GM12878 (cell line): ENCODE data around the gene DAPK2. TPM values are rescaled to one million over a fixed set of nuclear protein-coding genes. Genes with fewer than 3 reads are reported as not detected.

Experiments used
- ATAC-seq: fragments of 200-7000 bp; cut with Tn5 transposase; 3 replicates; pipeline ENCODE4 v1.9.1; 2020; ENCODE audit warnings: mild to moderate bottlenecking, moderate library complexity
- BruUV-seq: library from RNA; stranded (reverse); fragments of 400-500 nt; replicated peaks from 2 replicates; lab custom pipeline; 2021; lab: Mats Ljungman, UMichigan
- CTCF ChIA-PET: fragments of 300-600 bp; sonication (Branson Sonifier 250); formaldehyde crosslinking; extraction: SDS; loops from one replicate; lab custom pipeline; 2021; ENCODE audit warnings: inconsistent platforms; lab: Yijun Ruan, JAX
- POLR2A ChIA-PET: fragments of 350-600 bp; formaldehyde crosslinking; extraction: SDS; loops from one replicate; lab custom pipeline; 2021; ENCODE audit warnings: inconsistent platforms; lab: Charles Lee
- RAD21 ChIA-PET: fragments of 300-600 bp; sonication (Branson Sonifier 250); formaldehyde crosslinking; loops from one replicate; lab custom pipeline; 2023; ENCODE audit warnings: antibody characterized with exemption; ENCODE audit not compliant: unreplicated experiment; lab: Charles Lee
- SMC1A ChIA-PET: fragments of 300-600 bp; sonication (Branson Sonifier 250); formaldehyde crosslinking; loops from one replicate; lab custom pipeline; 2023; ENCODE audit not compliant: unreplicated experiment, uncharacterized antibody; lab: Charles Lee
- DNase-seq: peaks from one replicate; pipeline ENCODE4 v3.0.0-alpha.2; 2011; ENCODE audit warnings: low read depth, low spot score
- FAIRE-seq: peaks from 3 replicates; lab custom pipeline; 2011; peaks lifted over from hg19 to GRCh38; lab: Jason Lieb, UNC
- H2AFZ ChIP-seq: 2 replicates; pipeline ENCODE4 v1.6.0; 2011; ENCODE audit warnings: low read depth, low read length, control low read depth; ENCODE audit not compliant: control insufficient read depth
- H3K27ac ChIP-seq: 2 replicates; pipeline ENCODE4 v1.5.1; 2011; ENCODE audit warnings: control low read depth; ENCODE audit not compliant: control insufficient read depth, insufficient read depth
- H3K27me3 ChIP-seq, 2 experiments: replicated peaks in 1 of 2; 2 replicates each; pipeline versions ENCODE4 v1.6.0 to v1.6.1; 2011; ENCODE audit warnings: low read length in 1 of 2; ENCODE audit not compliant: control insufficient read depth in 2 of 2, insufficient read depth in 2 of 2
- H3K36me3 ChIP-seq, 2 experiments: 2 replicates each; pipeline ENCODE4 v1.5.1; 2011; ENCODE audit warnings: low read length in 1 of 2; ENCODE audit not compliant: control insufficient read depth in 2 of 2, insufficient read depth in 2 of 2
- H3K4me1 ChIP-seq: 2 replicates; pipeline ENCODE4 v1.6.1; 2011; ENCODE audit warnings: mild to moderate bottlenecking, low read length, moderate library complexity, mixed read lengths; ENCODE audit not compliant: control insufficient read depth, insufficient read depth
- H3K4me2 ChIP-seq: 2 replicates; pipeline ENCODE4 v1.6.0; 2011; ENCODE audit warnings: control low read depth; ENCODE audit not compliant: control insufficient read depth, insufficient read depth
- H3K4me3 ChIP-seq: fragments of 200-600 bp; sonication (generic); 2 replicates; pipeline ENCODE4 v1.5.1; 2016
- H3K79me2 ChIP-seq: 2 replicates; pipeline ENCODE4 v1.6.0; 2011; ENCODE audit warnings: low read length; ENCODE audit not compliant: control insufficient read depth, insufficient read depth
- H3K9ac ChIP-seq: 2 replicates; pipeline ENCODE4 v1.8.0; 2011; ENCODE audit warnings: low read length, control low read depth, mixed read lengths; ENCODE audit not compliant: control insufficient read depth, insufficient read depth
- H3K9me3 ChIP-seq: replicated peaks from 3 replicates; pipeline ENCODE4 v1.5.1; 2011; ENCODE audit warnings: mild to moderate bottlenecking, low read length; ENCODE audit not compliant: control insufficient read depth, insufficient read depth
- H4K20me1 ChIP-seq: 2 replicates; pipeline ENCODE4 v1.6.0; 2011; ENCODE audit not compliant: control insufficient read depth, insufficient read depth
- ATF7 ChIP-seq: fragments of 450-650 bp; IDR thresholded peaks from 2 replicates; pipeline ENCODE4 v1.6.1; 2016; ENCODE audit warnings: low read depth, mild to moderate bottlenecking
- BCL11A ChIP-seq: IDR thresholded peaks from 2 replicates; pipeline ENCODE4 v1.6.1; 2011; ENCODE audit warnings: low read depth, low read length
- EP300 ChIP-seq, 2 experiments: fragments of 150-350 bp in 1 of 2; IDR thresholded peaks; 2 replicates each; pipeline ENCODE4 v1.6.1; 2011 to 2012; ENCODE audit warnings: low read depth in 2 of 2, low read length in 2 of 2, borderline replicate concordance in 1 of 2, improper control_type of control experiment in 1 of 2, inconsistent platforms in 1 of 2; ENCODE audit not compliant: control insufficient read depth in 1 of 2
- NR2F1 ChIP-seq: fragments of 450-650 bp; conservative IDR thresholded peaks from 2 replicates; pipeline ENCODE4 v1.6.1; 2017; ENCODE audit warnings: mild to moderate bottlenecking
- WGBS: methylation state at CpG from one replicate; pipeline ENCODE4 v1.1.6; 2016; ENCODE audit warnings: low lambda C conversion rate; ENCODE audit not compliant: insufficient replicate concordance, insufficient coverage; ENCODE audit errors: missing lambda C conversion rate; 5-methylcytosine and 5-hydroxymethylcytosine counted together
- in situ Hi-C: fragments of 300-500 bp; cut with MboI; formaldehyde crosslinking; loops from 9 replicates; pipeline ENCODE4 v1.14.3; 2018; ENCODE audit warnings: mixed read lengths
- intact Hi-C: fragments of 100-400 bp; cut with micrococcal nuclease; formaldehyde crosslinking; loops from one replicate; pipeline ENCODE4 v1.14.2; 2022; ENCODE audit not compliant: unreplicated experiment
- microRNA counts: library from miRNA; unstranded; fragments of <30 nt; microRNA quantifications from one replicate; lab custom pipeline; 2016
- microRNA-seq: library from miRNA; unstranded; fragments of <30 nt; microRNA quantifications from one replicate; pipeline ENCODE4, GENCODE V29; 2018
- polyA plus RNA-seq, 11 experiments: library from polyadenylated mRNA; depleted of rRNA in 4 of 11; unstranded in 6 of 11; stranded (reverse) in 5 of 11; fragments of >200 nt; fragmentation: Nextera tagmentation in 4 of 11; fragmentation: Illumina TruSeq in 1 of 11; extraction: Ambion mirVana in 4 of 11; extraction: Trizol in 1 of 11; gene quantifications; 1 replicate in 1 of 11; 2 replicates in 10 of 11; pipeline versions ENCODE4 v1.2.1 to v1.2.3, GENCODE V29; 2011 to 2016; ENCODE audit warnings: inconsistent platforms in 2 of 11, missing spikeins in 2 of 11, low read depth in 1 of 11
- small RNA-seq: library from RNA; depleted of rRNA; stranded (forward); fragments of <200 nt; gene quantifications from one replicate; pipeline ENCODE3, GENCODE V24; 2014
- total RNA-seq, 4 experiments: library from RNA; depleted of rRNA in 3 of 4; stranded (reverse); fragments of >200 nt in 3 of 4; fragmentation: Illumina TruSeq in 1 of 4; extraction: Trizol in 1 of 4; gene quantifications; 2 replicates each; pipeline versions ENCODE4 v1.2.1 to v1.2.3, GENCODE V29; 2013 to 2021
- TF ChIP-seq, protein P1 (sequence below): IDR thresholded peaks from 2 replicates; pipeline ENCODE4 v1.6.1; 2012; ENCODE audit warnings: improper control_type of control experiment, low read depth, low read length; ENCODE audit not compliant: insufficient replicate concordance
- TF ChIP-seq, protein P2 (sequence below): fragments of 450-650 bp; IDR thresholded peaks from 2 replicates; pipeline ENCODE4 v1.6.1; 2017; ENCODE audit warnings: mild to moderate bottlenecking

Gene DAPK2
- total and polyA plus RNA-seq, 10 of the 15 experiments (the other 5 are each of a cell fraction or from before 2014, with no cell fraction given), result 0.69 to 8.4 (median 4.1) TPM

DNA sequence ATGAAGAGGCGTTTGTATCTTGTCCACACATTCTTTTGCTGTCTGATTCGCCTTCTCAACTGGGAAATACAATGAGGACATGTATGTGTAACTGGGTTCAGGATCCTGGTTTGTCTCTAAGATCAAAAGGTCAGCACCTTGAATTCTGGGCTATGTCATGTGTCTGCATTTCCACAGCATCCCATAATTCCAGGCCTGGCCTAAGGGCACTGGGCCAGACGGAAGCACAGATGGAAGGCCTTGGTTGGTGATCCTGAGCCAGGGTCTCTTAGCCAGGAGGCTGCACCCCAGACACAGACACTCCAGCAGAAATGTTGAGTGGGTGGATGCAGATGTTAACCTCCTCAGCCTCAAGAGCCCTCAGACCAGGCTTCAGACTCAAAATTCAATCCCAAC, 188.8 kb downstream of the DAPK2 start:
- in situ Hi-C loops, result no loop called here
- CTCF ChIA-PET, result interaction anchor here (0.9 kb wide), 1 partner anchor 9 kb away, joined by 4 read pairs; no protein-coding TSS in a partner anchor
- SMC1A ChIA-PET, result interaction anchor here (1.5 kb wide), 1 partner anchor 11 kb away, joined by 5 read pairs; no protein-coding TSS in a partner anchor
- ATAC-seq, result no peak
- Histone ChIP-seq H3K27me3 (no peaks in the 10 kb centered on the region), H3K4me1 (peaks cover 9% of the 10 kb centered on the region), H3K27ac (no peak overlapping the region), H3K4me2 (no peak overlapping the region), H3K9me3 (no peaks in the 10 kb centered on the region), H3K9ac (no peak overlapping the region), H4K20me1 (no peaks in the 10 kb centered on the region), H3K36me3 (no peaks in the 10 kb centered on the region), H2AFZ (no peak overlapping the region), H3K79me2 (no peaks in the 10 kb centered on the region), H3K4me3 (no peak overlapping the region)
- RAD21 ChIA-PET, result no interaction called here
- BruUV-seq, result no TSS peak
- intact Hi-C loops, result no loop called here
- TF ChIP-seq BCL11A, result no peak
- no peak for TF ChIP-seq ATF7
- TF ChIP-seq, protein P1, sequence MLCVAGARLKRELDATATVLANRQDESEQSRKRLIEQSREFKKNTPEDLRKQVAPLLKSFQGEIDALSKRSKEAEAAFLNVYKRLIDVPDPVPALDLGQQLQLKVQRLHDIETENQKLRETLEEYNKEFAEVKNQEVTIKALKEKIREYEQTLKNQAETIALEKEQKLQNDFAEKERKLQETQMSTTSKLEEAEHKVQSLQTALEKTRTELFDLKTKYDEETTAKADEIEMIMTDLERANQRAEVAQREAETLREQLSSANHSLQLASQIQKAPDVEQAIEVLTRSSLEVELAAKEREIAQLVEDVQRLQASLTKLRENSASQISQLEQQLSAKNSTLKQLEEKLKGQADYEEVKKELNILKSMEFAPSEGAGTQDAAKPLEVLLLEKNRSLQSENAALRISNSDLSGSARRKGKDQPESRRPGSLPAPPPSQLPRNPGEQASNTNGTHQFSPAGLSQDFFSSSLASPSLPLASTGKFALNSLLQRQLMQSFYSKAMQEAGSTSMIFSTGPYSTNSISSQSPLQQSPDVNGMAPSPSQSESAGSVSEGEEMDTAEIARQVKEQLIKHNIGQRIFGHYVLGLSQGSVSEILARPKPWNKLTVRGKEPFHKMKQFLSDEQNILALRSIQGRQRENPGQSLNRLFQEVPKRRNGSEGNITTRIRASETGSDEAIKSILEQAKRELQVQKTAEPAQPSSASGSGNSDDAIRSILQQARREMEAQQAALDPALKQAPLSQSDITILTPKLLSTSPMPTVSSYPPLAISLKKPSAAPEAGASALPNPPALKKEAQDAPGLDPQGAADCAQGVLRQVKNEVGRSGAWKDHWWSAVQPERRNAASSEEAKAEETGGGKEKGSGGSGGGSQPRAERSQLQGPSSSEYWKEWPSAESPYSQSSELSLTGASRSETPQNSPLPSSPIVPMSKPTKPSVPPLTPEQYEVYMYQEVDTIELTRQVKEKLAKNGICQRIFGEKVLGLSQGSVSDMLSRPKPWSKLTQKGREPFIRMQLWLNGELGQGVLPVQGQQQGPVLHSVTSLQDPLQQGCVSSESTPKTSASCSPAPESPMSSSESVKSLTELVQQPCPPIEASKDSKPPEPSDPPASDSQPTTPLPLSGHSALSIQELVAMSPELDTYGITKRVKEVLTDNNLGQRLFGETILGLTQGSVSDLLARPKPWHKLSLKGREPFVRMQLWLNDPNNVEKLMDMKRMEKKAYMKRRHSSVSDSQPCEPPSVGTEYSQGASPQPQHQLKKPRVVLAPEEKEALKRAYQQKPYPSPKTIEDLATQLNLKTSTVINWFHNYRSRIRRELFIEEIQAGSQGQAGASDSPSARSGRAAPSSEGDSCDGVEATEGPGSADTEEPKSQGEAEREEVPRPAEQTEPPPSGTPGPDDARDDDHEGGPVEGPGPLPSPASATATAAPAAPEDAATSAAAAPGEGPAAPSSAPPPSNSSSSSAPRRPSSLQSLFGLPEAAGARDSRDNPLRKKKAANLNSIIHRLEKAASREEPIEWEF, result no peak
- TF ChIP-seq, protein P2, sequence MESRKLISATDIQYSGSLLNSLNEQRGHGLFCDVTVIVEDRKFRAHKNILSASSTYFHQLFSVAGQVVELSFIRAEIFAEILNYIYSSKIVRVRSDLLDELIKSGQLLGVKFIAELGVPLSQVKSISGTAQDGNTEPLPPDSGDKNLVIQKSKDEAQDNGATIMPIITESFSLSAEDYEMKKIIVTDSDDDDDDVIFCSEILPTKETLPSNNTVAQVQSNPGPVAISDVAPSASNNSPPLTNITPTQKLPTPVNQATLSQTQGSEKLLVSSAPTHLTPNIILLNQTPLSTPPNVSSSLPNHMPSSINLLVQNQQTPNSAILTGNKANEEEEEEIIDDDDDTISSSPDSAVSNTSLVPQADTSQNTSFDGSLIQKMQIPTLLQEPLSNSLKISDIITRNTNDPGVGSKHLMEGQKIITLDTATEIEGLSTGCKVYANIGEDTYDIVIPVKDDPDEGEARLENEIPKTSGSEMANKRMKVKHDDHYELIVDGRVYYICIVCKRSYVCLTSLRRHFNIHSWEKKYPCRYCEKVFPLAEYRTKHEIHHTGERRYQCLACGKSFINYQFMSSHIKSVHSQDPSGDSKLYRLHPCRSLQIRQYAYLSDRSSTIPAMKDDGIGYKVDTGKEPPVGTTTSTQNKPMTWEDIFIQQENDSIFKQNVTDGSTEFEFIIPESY, result no peak
- no peak for TF ChIP-seq EP300 (IDR thresholded peaks at IDR 0.05; ENCODE audit: borderline replicate concordance in 1 of 2, control insufficient read depth in 1 of 2, low read depth in 2 of 2, low read length in 2 of 2)
- TF ChIP-seq NR2F1, result 0 out of 2 replicates have a peak, but pooled peaks have one; percentile 34
- POLR2A ChIA-PET, result interaction anchor here (1.4 kb wide), 1 partner anchor 11 kb away, joined by 4 read pairs; no protein-coding TSS in a partner anchor
- FAIRE-seq, result no peak
- no peak for DNase-seq
- 83% methylated on average over 3 of the region's 3 CpGs for WGBS

MicroRNA genes within 50 kb of the gene (microRNA counts, 767-probe panel; counts per million panel counts)
- 1,512 counts per million, percentile 58 among the panel's probes with 10 or more counts for microRNA hsa-miR-422a (lab: Ali Mortazavi, UCI)

Small RNAs within 50 kb of the gene (microRNA-seq; reads per million reads assigned to microRNA genes)
- not detected for gene MIR422A

Small RNAs within 50 kb of the gene (small RNA-seq; reads per million reads assigned to genes)
- gene AC015914.2, result not detected
- 0.12 reads per million for gene MIR422A

Other genes with a start within 250 kb of the DAPK2 start
- gene HERC1, start 212.5 kb downstream of the DAPK2 start, total RNA-seq (2014; rRNA removed), result 80.5 and 83.3 TPM in 2 replicates
- gene HERC1, start 212.5 kb downstream of the DAPK2 start, total RNA-seq (2014; rRNA removed; fragmentation: Illumina TruSeq; extraction: Trizol), result 62.3 and 68.2 TPM in 2 replicates
- gene HERC1, start 212.5 kb downstream of the DAPK2 start, total RNA-seq (2021), result 73.4 and 78.6 TPM in 2 replicates
- 28.8 and 38.2 TPM in 2 replicates for gene HERC1, start 212.5 kb downstream of the DAPK2 start, polyA plus RNA-seq (2011; rRNA removed)
- 56.2 and 59.5 TPM in 2 replicates for gene HERC1, start 212.5 kb downstream of the DAPK2 start, polyA plus RNA-seq (2014; fragmentation: Illumina TruSeq; extraction: Trizol)
- gene HERC1, start 212.5 kb downstream of the DAPK2 start, polyA plus RNA-seq (2014; fragmentation: Nextera tagmentation; extraction: Ambion mirVana), result 10 to 100 TPM; 11.3 to 21.1 TPM
- gene HERC1, start 212.5 kb downstream of the DAPK2 start, polyA plus RNA-seq (2014; rRNA removed), result 53.8 and 55.0 TPM in 2 replicates
- 10 to 100 TPM; 28.9 to 29.4 TPM for gene HERC1, start 212.5 kb downstream of the DAPK2 start, polyA plus RNA-seq (2016; fragmentation: Nextera tagmentation; extraction: Ambion mirVana)
- 169 and 200 TPM in 2 replicates for gene CIAO2A, start 47.4 kb upstream of the DAPK2 start, total RNA-seq (2014; rRNA removed)
- gene CIAO2A, start 47.4 kb upstream of the DAPK2 start, total RNA-seq (2014; rRNA removed; fragmentation: Illumina TruSeq; extraction: Trizol), result 159 and 160 TPM in 2 replicates
- gene CIAO2A, start 47.4 kb upstream of the DAPK2 start, total RNA-seq (2021), result 94.5 and 101 TPM in 2 replicates
- gene CIAO2A, start 47.4 kb upstream of the DAPK2 start, polyA plus RNA-seq (2011; rRNA removed), result 209 and 341 TPM in 2 replicates
- 132 and 138 TPM in 2 replicates for gene CIAO2A, start 47.4 kb upstream of the DAPK2 start, polyA plus RNA-seq (2014; fragmentation: Illumina TruSeq; extraction: Trizol)
- gene CIAO2A, start 47.4 kb upstream of the DAPK2 start, polyA plus RNA-seq (2014; fragmentation: Nextera tagmentation; extraction: Ambion mirVana), result 100 to 1,000 TPM; 264 to 303 TPM
- 164 and 198 TPM in 2 replicates for gene CIAO2A, start 47.4 kb upstream of the DAPK2 start, polyA plus RNA-seq (2014; rRNA removed)
- gene CIAO2A, start 47.4 kb upstream of the DAPK2 start, polyA plus RNA-seq (2016; fragmentation: Nextera tagmentation; extraction: Ambion mirVana), result 100 to 1,000 TPM; 399 to 400 TPM
- 31.7 and 47.7 TPM in 2 replicates for gene SNX1, start 49.5 kb upstream of the DAPK2 start, total RNA-seq (2014; rRNA removed)
- gene SNX1, start 49.5 kb upstream of the DAPK2 start, total RNA-seq (2014; rRNA removed; fragmentation: Illumina TruSeq; extraction: Trizol), result 60.4 and 62.5 TPM in 2 replicates
- gene SNX1, start 49.5 kb upstream of the DAPK2 start, total RNA-seq (2021), result 107 and 115 TPM in 2 replicates
- gene SNX1, start 49.5 kb upstream of the DAPK2 start, polyA plus RNA-seq (2011; rRNA removed), result 97.7 and 107 TPM in 2 replicates
- gene SNX1, start 49.5 kb upstream of the DAPK2 start, polyA plus RNA-seq (2014; fragmentation: Illumina TruSeq; extraction: Trizol), result 92.2 and 97.0 TPM in 2 replicates
- 10 to 100 TPM; 17.8 to 32.3 TPM for gene SNX1, start 49.5 kb upstream of the DAPK2 start, polyA plus RNA-seq (2014; fragmentation: Nextera tagmentation; extraction: Ambion mirVana)
- gene SNX1, start 49.5 kb upstream of the DAPK2 start, polyA plus RNA-seq (2014; rRNA removed), result 79.8 and 95.7 TPM in 2 replicates
- 100 to 1,000 TPM; 113 TPM for gene SNX1, start 49.5 kb upstream of the DAPK2 start, polyA plus RNA-seq (2016; fragmentation: Nextera tagmentation; extraction: Ambion mirVana)
- 23.2 and 25.7 TPM in 2 replicates for gene SNX22, start 105.2 kb upstream of the DAPK2 start, total RNA-seq (2014; rRNA removed)
- 11.1 and 12.2 TPM in 2 replicates for gene SNX22, start 105.2 kb upstream of the DAPK2 start, total RNA-seq (2014; rRNA removed; fragmentation: Illumina TruSeq; extraction: Trizol)
- gene SNX22, start 105.2 kb upstream of the DAPK2 start, total RNA-seq (2021), result 23.2 and 26.1 TPM in 2 replicates
- 3.2 and 4.4 TPM in 2 replicates for gene SNX22, start 105.2 kb upstream of the DAPK2 start, polyA plus RNA-seq (2011; rRNA removed)
- gene SNX22, start 105.2 kb upstream of the DAPK2 start, polyA plus RNA-seq (2014; fragmentation: Illumina TruSeq; extraction: Trizol), result 6.6 and 10.4 TPM in 2 replicates
- gene SNX22, start 105.2 kb upstream of the DAPK2 start, polyA plus RNA-seq (2014; fragmentation: Nextera tagmentation; extraction: Ambion mirVana), result 1 to 10 TPM; 6.3 to 6.8 TPM
- 26.1 and 29.0 TPM in 2 replicates for gene SNX22, start 105.2 kb upstream of the DAPK2 start, polyA plus RNA-seq (2014; rRNA removed)
- 1 to 10 TPM; 6.4 to 6.9 TPM for gene SNX22, start 105.2 kb upstream of the DAPK2 start, polyA plus RNA-seq (2016; fragmentation: Nextera tagmentation; extraction: Ambion mirVana)
- 336 and 349 TPM in 2 replicates for gene PPIB, start 116.5 kb upstream of the DAPK2 start, total RNA-seq (2014; rRNA removed)
- gene PPIB, start 116.5 kb upstream of the DAPK2 start, total RNA-seq (2014; rRNA removed; fragmentation: Illumina TruSeq; extraction: Trizol), result 401 and 446 TPM in 2 replicates
- 404 and 424 TPM in 2 replicates for gene PPIB, start 116.5 kb upstream of the DAPK2 start, total RNA-seq (2021)
- gene PPIB, start 116.5 kb upstream of the DAPK2 start, polyA plus RNA-seq (2011; rRNA removed), result 281 and 344 TPM in 2 replicates
- 284 and 570 TPM in 2 replicates for gene PPIB, start 116.5 kb upstream of the DAPK2 start, polyA plus RNA-seq (2014; fragmentation: Illumina TruSeq; extraction: Trizol)
- 100 to 1,000 TPM; 831 to 858 TPM for gene PPIB, start 116.5 kb upstream of the DAPK2 start, polyA plus RNA-seq (2014; fragmentation: Nextera tagmentation; extraction: Ambion mirVana)
- 393 and 399 TPM in 2 replicates for gene PPIB, start 116.5 kb upstream of the DAPK2 start, polyA plus RNA-seq (2014; rRNA removed)
- 100 to 1,000 TPM; 915 to 936 TPM for gene PPIB, start 116.5 kb upstream of the DAPK2 start, polyA plus RNA-seq (2016; fragmentation: Nextera tagmentation; extraction: Ambion mirVana)